ENCODE data around the gene TRIM4.

TRIM4 gene

GRCh38 chr7:99842926-99843325 lies 76.4 kb downstream of the TRIM4 start:
- DNase-seq (ENCODE audit: low spot score), result no peak
